ENCODE data around the gene TRIM66. TPM values are rescaled to one million over a fixed set of nuclear protein-coding genes. Genes with fewer than 3 reads are reported as not detected.
A peak's percentile ranks its signal among the peaks of the same experiment; 100 is the strongest.

TRIM66 gene
- total RNA-seq, 1 donor from 2014 or later: 7.3 TPM

- no peak overlapping the region for H3K4me3 Mint-ChIP-seq (ENCODE audit: unreplicated experiment)
- H3K27ac Mint-ChIP-seq (ENCODE audit: unreplicated experiment): peak overlapping the region; percentile 28
Measured at GRCh38 chr11:8697054-8697453, 14.6 kb upstream of the TRIM66 start.

GRCh38 chr11:8694137-8694536 lies 11.7 kb upstream of the TRIM66 start:
- H3K36me3 ChIP-seq (ENCODE audit: insufficient read depth, low read length): peaks cover 56% of the 10 kb centered on the region
- H3K9ac ChIP-seq (ENCODE audit: low read length): no peak overlapping the region
- H3K9me3 ChIP-seq (ENCODE audit: insufficient read depth, low read depth, low read length): no peaks in the 10 kb centered on the region
- no peak overlapping the region for H3K27ac ChIP-seq (ENCODE audit: low read depth, low read length)
- Mint-ChIP-seq H3K4me3 (ENCODE audit: unreplicated experiment) (no peak overlapping the region), H3K4me1 (ENCODE audit: low read depth, unreplicated experiment) (peaks cover 15% of the 10 kb centered on the region), H3K9me3 (ENCODE audit: unreplicated experiment) (no peaks in the 10 kb centered on the region), H3K27me3 (ENCODE audit: low read depth, unreplicated experiment) (no peaks in the 10 kb centered on the region), H3K27ac (ENCODE audit: unreplicated experiment) (peak overlapping the region; percentile 75), H3K36me3 (ENCODE audit: low read depth, unreplicated experiment) (peaks cover 57% of the 10 kb centered on the region)
- peaks cover 11% of the 10 kb centered on the region for H3K4me1 ChIP-seq (ENCODE audit: insufficient read depth, low read length)
- no peaks in the 10 kb centered on the region for H3K27me3 ChIP-seq (ENCODE audit: insufficient read depth, low read length)
- no peak overlapping the region for H3K4me3 ChIP-seq (ENCODE audit: insufficient read depth, low read depth, low read length)
- H3K79me2 ChIP-seq (ENCODE audit: insufficient read depth, low read length): peaks cover 13% of the 10 kb centered on the region
- H4K20me1 ChIP-seq (ENCODE audit: insufficient read depth, low read length): no peaks in the 10 kb centered on the region
- TF ChIP-seq CTCF (IDR thresholded peaks at IDR 0.05; ENCODE audit: insufficient read depth, low read depth, low read length): no peak
- no peak for TF ChIP-seq EZH2 (IDR thresholded peaks at IDR 0.05; ENCODE audit: insufficient read depth, low read length)
- DNase-seq (ENCODE audit: low read depth): no peak
- no peak overlapping the region for H2AFZ ChIP-seq (ENCODE audit: low read depth, low read length)
- H3K4me2 ChIP-seq (ENCODE audit: low read length): no peak overlapping the region
- no peak for FAIRE-seq

More at GRCh38 chr11:8697054-8697453, 14.6 kb upstream of the TRIM66 start:
- H4K20me1 ChIP-seq (ENCODE audit: insufficient read depth, low read length): no peaks in the 10 kb centered on the region
- H3K79me2 ChIP-seq (ENCODE audit: insufficient read depth, low read length): peaks cover 12% of the 10 kb centered on the region
- H3K27ac ChIP-seq (ENCODE audit: low read depth, low read length): no peak overlapping the region
- no peaks in the 10 kb centered on the region for H3K9me3 Mint-ChIP-seq (ENCODE audit: unreplicated experiment)
- H3K4me1 ChIP-seq (ENCODE audit: insufficient read depth, low read length): peaks cover 16% of the 10 kb centered on the region
- no peak overlapping the region for H3K4me3 ChIP-seq (ENCODE audit: insufficient read depth, low read depth, low read length)
- peaks cover 22% of the 10 kb centered on the region for H3K4me1 Mint-ChIP-seq (ENCODE audit: low read depth, unreplicated experiment)
- H2AFZ ChIP-seq (ENCODE audit: low read depth, low read length): no peak overlapping the region
- no peaks in the 10 kb centered on the region for H3K27me3 ChIP-seq (ENCODE audit: insufficient read depth, low read length)
- peaks cover 55% of the 10 kb centered on the region for H3K36me3 Mint-ChIP-seq (ENCODE audit: low read depth, unreplicated experiment)
- FAIRE-seq (no peak), DNase-seq (ENCODE audit: low read depth) (no peak)
- peaks cover 51% of the 10 kb centered on the region for H3K36me3 ChIP-seq (ENCODE audit: insufficient read depth, low read length)
- TF ChIP-seq EZH2 (IDR thresholded peaks at IDR 0.05; ENCODE audit: insufficient read depth, low read length) (no peak), CTCF (IDR thresholded peaks at IDR 0.05; ENCODE audit: insufficient read depth, low read depth, low read length) (no peak)
- no peaks in the 10 kb centered on the region for H3K9me3 ChIP-seq (ENCODE audit: insufficient read depth, low read depth, low read length)
- H3K4me2 ChIP-seq (ENCODE audit: low read length): no peak overlapping the region
- H3K9ac ChIP-seq (ENCODE audit: low read length): no peak overlapping the region
- no peaks in the 10 kb centered on the region for H3K27me3 Mint-ChIP-seq (ENCODE audit: low read depth, unreplicated experiment)

GRCh38 chr11:8693555-8693954 lies 11.1 kb upstream of the TRIM66 start:
- no peak for TF ChIP-seq EZH2 (IDR thresholded peaks at IDR 0.05; ENCODE audit: insufficient read depth, low read length)
- no peak for TF ChIP-seq CTCF (IDR thresholded peaks at IDR 0.05; ENCODE audit: insufficient read depth, low read depth, low read length)
- DNase-seq (ENCODE audit: low read depth) (no peak), FAIRE-seq (no peak)
- Mint-ChIP-seq H3K27me3 (ENCODE audit: low read depth, unreplicated experiment) (no peaks in the 10 kb centered on the region), H3K27ac (ENCODE audit: unreplicated experiment) (peak overlapping the region; percentile 75), H3K4me1 (ENCODE audit: low read depth, unreplicated experiment) (peaks cover 11% of the 10 kb centered on the region), H3K9me3 (ENCODE audit: unreplicated experiment) (no peaks in the 10 kb centered on the region), H3K4me3 (ENCODE audit: unreplicated experiment) (no peak overlapping the region), H3K36me3 (ENCODE audit: low read depth, unreplicated experiment) (peaks cover 54% of the 10 kb centered on the region)
- Histone ChIP-seq H3K4me1 (ENCODE audit: insufficient read depth, low read length) (peaks cover 13% of the 10 kb centered on the region), H3K9me3 (ENCODE audit: insufficient read depth, low read depth, low read length) (no peaks in the 10 kb centered on the region), H2AFZ (ENCODE audit: low read depth, low read length) (no peak overlapping the region), H3K9ac (ENCODE audit: low read length) (no peak overlapping the region), H3K27me3 (ENCODE audit: insufficient read depth, low read length) (no peaks in the 10 kb centered on the region), H4K20me1 (ENCODE audit: insufficient read depth, low read length) (no peaks in the 10 kb centered on the region), H3K27ac (ENCODE audit: low read depth, low read length) (no peak overlapping the region), H3K4me2 (ENCODE audit: low read length) (no peak overlapping the region), H3K36me3 (ENCODE audit: insufficient read depth, low read length) (peaks cover 54% of the 10 kb centered on the region), H3K4me3 (ENCODE audit: insufficient read depth, low read depth, low read length) (no peak overlapping the region), H3K79me2 (ENCODE audit: insufficient read depth, low read length) (peaks cover 11% of the 10 kb centered on the region)

Data from astrocyte (in vitro differentiated cells and primary cell).